Nephron progenitor cell (in vitro differentiated cells): ENCODE results near the gene PTDSS2.

Source experiments
- DNase-seq: peaks from one replicate; pipeline ENCODE4 v3.0.0; 2021
- H3K27ac Mint-ChIP-seq: 2 replicates; pipeline ENCODE4 v1.8.0; 2021; ENCODE audit warnings: mild to moderate bottlenecking, moderate library complexity, mixed read lengths
- H3K27me3 Mint-ChIP-seq: 2 replicates; pipeline ENCODE4 v1.8.0; 2021; ENCODE audit warnings: mild to moderate bottlenecking, low read depth, mixed read lengths; ENCODE audit not compliant: poor library complexity
- H3K36me3 Mint-ChIP-seq: 2 replicates; pipeline ENCODE4 v1.8.0; 2021; ENCODE audit warnings: low read depth, mixed read lengths
- H3K4me1 Mint-ChIP-seq: 2 replicates; pipeline ENCODE4 v1.8.0; 2021; ENCODE audit warnings: mixed read lengths
- H3K4me3 Mint-ChIP-seq: 2 replicates; pipeline ENCODE4 v1.8.0; 2021; ENCODE audit warnings: mild to moderate bottlenecking, moderate library complexity, mixed read lengths
- H3K9me3 Mint-ChIP-seq: 2 replicates; pipeline ENCODE4 v1.8.0; 2021; ENCODE audit warnings: mild to moderate bottlenecking, moderate library complexity, mixed read lengths
- CTCF ChIP-seq: fragments of 200-600 bp; sonication (generic); IDR thresholded peaks from 2 replicates; pipeline ENCODE4 v1.5.0; 2021; ENCODE audit warnings: antibody characterized with exemption

PTDSS2 gene

GRCh38 chr11:469684-470560, 19.8 kb downstream of the PTDSS2 start:
- Mint-ChIP-seq H3K4me1 (peaks cover 57% of the 10 kb centered on the region), H3K4me3 (peak overlapping the region; percentile 9), H3K36me3 (peaks cover 25% of the 10 kb centered on the region), H3K9me3 (no peaks in the 10 kb centered on the region), H3K27me3 (no peaks in the 10 kb centered on the region), H3K27ac (peak overlapping the region; percentile 53)
- no peak for TF ChIP-seq CTCF
- DNase-seq = no peak

- Mint-ChIP-seq H3K4me1 (peaks cover 64% of the 10 kb centered on the region), H3K4me3 (no peak overlapping the region), H3K9me3 (no peaks in the 10 kb centered on the region), H3K36me3 (peaks cover 13% of the 10 kb centered on the region), H3K27ac (no peak overlapping the region), H3K27me3 (no peaks in the 10 kb centered on the region)
- TF ChIP-seq CTCF = no peak
- no peak for DNase-seq
Observed at GRCh38 chr11:471468-472145, 21.5 kb downstream of the PTDSS2 start.

- no peak for TF ChIP-seq CTCF
- no peaks in the 10 kb centered on the region for H3K9me3 Mint-ChIP-seq
- H3K4me1 Mint-ChIP-seq = peaks cover 71% of the 10 kb centered on the region
- H3K27me3 Mint-ChIP-seq = no peaks in the 10 kb centered on the region
- H3K36me3 Mint-ChIP-seq = peaks cover 10% of the 10 kb centered on the region
- H3K4me3 Mint-ChIP-seq = no peak overlapping the region
- DNase-seq = no peak
- H3K27ac Mint-ChIP-seq = no peak overlapping the region
Observed at GRCh38 chr11:472272-472671, 22.2 kb downstream of the PTDSS2 start.

- H3K36me3 Mint-ChIP-seq = peaks cover 10% of the 10 kb centered on the region
- no peak for TF ChIP-seq CTCF
- no peak overlapping the region for H3K4me3 Mint-ChIP-seq
- no peaks in the 10 kb centered on the region for H3K27me3 Mint-ChIP-seq
- peaks cover 75% of the 10 kb centered on the region for H3K4me1 Mint-ChIP-seq
- no peaks in the 10 kb centered on the region for H3K9me3 Mint-ChIP-seq
- peak overlapping the region; percentile 22 for H3K27ac Mint-ChIP-seq
- no peak for DNase-seq
Observed at GRCh38 chr11:472816-473215, 22.7 kb downstream of the PTDSS2 start.

- Mint-ChIP-seq H3K27ac (peak overlapping the region; percentile 22), H3K4me1 (peaks cover 72% of the 10 kb centered on the region), H3K27me3 (no peaks in the 10 kb centered on the region), H3K9me3 (no peaks in the 10 kb centered on the region), H3K4me3 (no peak overlapping the region), H3K36me3 (peaks cover 10% of the 10 kb centered on the region)
- no peak for TF ChIP-seq CTCF
- no peak for DNase-seq
Observed at GRCh38 chr11:473415-473814, 23.3 kb downstream of the PTDSS2 start.
